Left ventricle myocardium inferior (tissue), 1 donor: ENCODE measurements around the gene AREG. TPM values are rescaled to one million over a fixed set of nuclear protein-coding genes. Genes with fewer than 3 reads are reported as not detected.

Source experiments
- DNase-seq: peaks from one replicate; pipeline ENCODE4 v3.0.0-alpha.2; 2020
- H3K27ac ChIP-seq: fragments of 200-600 bp; replicated peaks from 2 replicates; pipeline ENCODE4 v1.8.0; 2021
- H3K27me3 ChIP-seq: fragments of 200-600 bp; 2 replicates; pipeline ENCODE4 v1.8.0; 2021; ENCODE audit warnings: low read depth
- H3K36me3 ChIP-seq: fragments of 200-600 bp; 2 replicates; pipeline ENCODE4 v1.8.0; 2021
- H3K4me1 ChIP-seq: fragments of 200-600 bp; 2 replicates; pipeline ENCODE4 v1.8.0; 2021
- H3K4me3 ChIP-seq: fragments of 200-600 bp; 2 replicates; pipeline ENCODE4 v1.8.0; 2021; ENCODE audit warnings: mild to moderate bottlenecking, moderate library complexity
- H3K9me3 ChIP-seq: fragments of 200-600 bp; replicated peaks from 2 replicates; pipeline ENCODE4 v1.8.0; 2021
- CTCF ChIP-seq: fragments of 200-600 bp; IDR thresholded peaks from 2 replicates; pipeline ENCODE4 v1.8.0; 2021; ENCODE audit warnings: antibody characterized with exemption, mild to moderate bottlenecking, borderline replicate concordance
- intact Hi-C: fragments of 100-400 bp; cut with micrococcal nuclease; formaldehyde crosslinking; loops from one replicate; pipeline ENCODE4 v1.11.0; 2022
- total RNA-seq: library from RNA; stranded (reverse); fragmentation: NEBNext Ultra II Directional; extraction: Animal tissue kit (Norgen Biotek cat#: 25700); gene quantifications from one replicate; pipeline ENCODE4 v1.2.1, GENCODE V29; 2021
- donor health status: DM: no; HTN: yes; CAD: no; lungs with severe emphysema.

The AREG gene
- total RNA-seq, 1 donor from 2014 or later: 0.55 TPM

GRCh38 chr4:74453829-74454742 lies 9.2 kb downstream of the AREG start:
- Histone ChIP-seq H3K4me1 (no peaks in the 10 kb centered on the region), H3K27ac (no peak overlapping the region), H3K9me3 (no peaks in the 10 kb centered on the region), H3K4me3 (no peak overlapping the region), H3K27me3 (no peaks in the 10 kb centered on the region), H3K36me3 (no peaks in the 10 kb centered on the region)
- TF ChIP-seq CTCF: no peak
- DNase-seq: no peak
- intact Hi-C loops: no loop called here

GRCh38 chr4:74455361-74456055 lies 10.6 kb downstream of the AREG start:
- Histone ChIP-seq H3K9me3 (peaks cover 6% of the 10 kb centered on the region), H3K27me3 (no peaks in the 10 kb centered on the region), H3K4me1 (no peaks in the 10 kb centered on the region), H3K27ac (no peak overlapping the region), H3K36me3 (no peaks in the 10 kb centered on the region), H3K4me3 (no peak overlapping the region)
- no peak for TF ChIP-seq CTCF
- intact Hi-C loops: no loop called here
- DNase-seq: no peak

GRCh38 chr4:74456056-74456744 lies 11.3 kb downstream of the AREG start:
- peaks cover 13% of the 10 kb centered on the region for H3K9me3 ChIP-seq
- H3K27me3 ChIP-seq: no peaks in the 10 kb centered on the region
- intact Hi-C loops: no loop called here
- DNase-seq: no peak
- H3K4me3 ChIP-seq: no peak overlapping the region
- H3K27ac ChIP-seq: no peak overlapping the region
- no peaks in the 10 kb centered on the region for H3K4me1 ChIP-seq
- H3K36me3 ChIP-seq: no peaks in the 10 kb centered on the region
- no peak for TF ChIP-seq CTCF

- H3K36me3 ChIP-seq: no peaks in the 10 kb centered on the region
- H3K4me1 ChIP-seq: no peaks in the 10 kb centered on the region
- H3K4me3 ChIP-seq: no peak overlapping the region
- no peak for TF ChIP-seq CTCF
- H3K9me3 ChIP-seq: peaks cover 13% of the 10 kb centered on the region
- no peak overlapping the region for H3K27ac ChIP-seq
- no peaks in the 10 kb centered on the region for H3K27me3 ChIP-seq
- DNase-seq: no peak
- intact Hi-C loops: no loop called here
These were observed 12.0 kb downstream of the AREG start for GRCh38 chr4:74456849-74457395.

- intact Hi-C loops: no loop called here
These were observed 15.9 kb downstream of the AREG start for GRCh38 chr4:74460833-74461232.

More at GRCh38 chr4:74460833-74461232, 15.9 kb downstream of the AREG start:
- H3K4me1 ChIP-seq: no peaks in the 10 kb centered on the region
- H3K4me3 ChIP-seq: no peak overlapping the region
- no peak overlapping the region for H3K27ac ChIP-seq
- TF ChIP-seq CTCF: no peak
- peaks cover 13% of the 10 kb centered on the region for H3K9me3 ChIP-seq
- no peak for DNase-seq
- H3K27me3 ChIP-seq: no peaks in the 10 kb centered on the region
- H3K36me3 ChIP-seq: no peaks in the 10 kb centered on the region
